AG08395 (cell line): ENCODE results near the gene ZKSCAN8.
A peak's percentile ranks its signal among the peaks of the same experiment; 100 is the strongest.

Experiments
- DNase-seq: peaks from one replicate; pipeline ENCODE4 v3.0.0; 2012; ENCODE audit warnings: mixed read lengths, low spot score

Gene ZKSCAN8

GRCh38 chr6:28139860-28140543, 1.7 kb upstream of the ZKSCAN8 start:
- DNase-seq: no peak

GRCh38 chr6:28140616-28141015, 1.1 kb upstream of the ZKSCAN8 start:
- no peak for DNase-seq

- no peak for DNase-seq
Measured at GRCh38 chr6:28142446-28142845, 763 bp downstream of the ZKSCAN8 start.

GRCh38 chr6:28145231-28145630, 3.5 kb downstream of the ZKSCAN8 start:
- no peak for DNase-seq

- no peak for DNase-seq
Measured at GRCh38 chr6:28152531-28152930, 10.8 kb downstream of the ZKSCAN8 start.

- no peak for DNase-seq
Measured at GRCh38 chr6:28153546-28153945, 11.9 kb downstream of the ZKSCAN8 start.

GRCh38 chr6:28154357-28154756, 12.7 kb downstream of the ZKSCAN8 start:
- DNase-seq: no peak

- DNase-seq: no peak
Measured at GRCh38 chr6:28158318-28158717, 16.6 kb downstream of the ZKSCAN8 start.

GRCh38 chr6:28159029-28159607, 17.4 kb downstream of the ZKSCAN8 start:
- no peak for DNase-seq

GRCh38 chr6:28160233-28160632, 18.6 kb downstream of the ZKSCAN8 start:
- no peak for DNase-seq

GRCh38 chr6:28161410-28162079, 19.9 kb downstream of the ZKSCAN8 start:
- DNase-seq: peak; percentile 84

GRCh38 chr6:28165563-28165962, 23.9 kb downstream of the ZKSCAN8 start:
- no peak for DNase-seq

- DNase-seq: peak; percentile 38
Measured at GRCh38 chr6:28167068-28167467, 25.4 kb downstream of the ZKSCAN8 start.

GRCh38 chr6:28167926-28168325, 26.2 kb downstream of the ZKSCAN8 start:
- DNase-seq: no peak

- DNase-seq: no peak
Measured at GRCh38 chr6:28171271-28171670, 29.6 kb downstream of the ZKSCAN8 start.

- no peak for DNase-seq
Measured at GRCh38 chr6:28172006-28172405, 30.3 kb downstream of the ZKSCAN8 start.

- DNase-seq: no peak
Measured at GRCh38 chr6:28176373-28176772, 34.7 kb downstream of the ZKSCAN8 start.

- no peak for DNase-seq
Measured at GRCh38 chr6:28182255-28182654, 40.6 kb downstream of the ZKSCAN8 start.

- no peak for DNase-seq
Measured at GRCh38 chr6:28188111-28188979, 46.7 kb downstream of the ZKSCAN8 start.

- DNase-seq: no peak
Measured at GRCh38 chr6:28200020-28200419, 58.3 kb downstream of the ZKSCAN8 start.

GRCh38 chr6:28203201-28203600, 61.5 kb downstream of the ZKSCAN8 start:
- DNase-seq: no peak

- DNase-seq: no peak
Measured at GRCh38 chr6:28205879-28206278, 64.2 kb downstream of the ZKSCAN8 start.
